Glutamatergic neuron (in vitro differentiated cells): Measurements from ENCODE around the gene CHAF1B. TPM values are rescaled to one million over a fixed set of nuclear protein-coding genes. Genes with fewer than 3 reads are reported as not detected.
A peak's percentile ranks its signal among the peaks of the same experiment; 100 is the strongest.
"Not testable (repeated sequence)": the region's sequence is repeated elsewhere in the genome, so short reads cannot be mapped to it uniquely, and the experiment has no call there.

Experiments
- DNase-seq: peaks from one replicate; pipeline ENCODE4 v3.0.0; 2022
- H3K27ac Mint-ChIP-seq: one replicate; pipeline ENCODE4 v1.8.0; 2020; ENCODE audit warnings: mild to moderate bottlenecking, mixed read lengths, inconsistent platforms; ENCODE audit not compliant: unreplicated experiment
- H3K27me3 Mint-ChIP-seq: one replicate; pipeline ENCODE4 v1.8.0; 2020; ENCODE audit warnings: mild to moderate bottlenecking, moderate library complexity, mixed read lengths, inconsistent platforms; ENCODE audit not compliant: unreplicated experiment
- H3K36me3 Mint-ChIP-seq: one replicate; pipeline ENCODE4 v1.8.0; 2020; ENCODE audit warnings: mild to moderate bottlenecking, mixed read lengths, inconsistent platforms; ENCODE audit not compliant: unreplicated experiment
- H3K4me1 Mint-ChIP-seq: one replicate; pipeline ENCODE4 v1.8.0; 2020; ENCODE audit warnings: mild to moderate bottlenecking, low read depth, mixed read lengths, inconsistent platforms; ENCODE audit not compliant: unreplicated experiment
- H3K4me3 Mint-ChIP-seq: one replicate; pipeline ENCODE4 v1.8.0; 2020; ENCODE audit warnings: mild to moderate bottlenecking, mixed read lengths, inconsistent platforms; ENCODE audit not compliant: unreplicated experiment
- H3K9me3 Mint-ChIP-seq: one replicate; pipeline ENCODE4 v1.8.0; 2020; ENCODE audit warnings: mild to moderate bottlenecking, moderate library complexity, mixed read lengths, inconsistent platforms; ENCODE audit not compliant: unreplicated experiment
- total RNA-seq: library from RNA; stranded (reverse); fragmentation: NEBNext Ultra II Directional; extraction: Animal tissue kit (Norgen Biotek cat#: 25700); gene quantifications from one replicate; pipeline ENCODE4 v1.2.1, GENCODE V29; 2021; ENCODE audit not compliant: unreplicated experiment
- TF ChIP-seq, protein P1 (sequence below): fragments of 200-600 bp; sonication (generic); IDR thresholded peaks from one replicate; pipeline ENCODE4 v1.5.0; 2021; ENCODE audit not compliant: partially characterized antibody, unreplicated experiment

The CHAF1B gene
- total RNA-seq, 1 donor from 2014 or later: 2.0 TPM

GRCh38 chr21:36396971-36397370 lies 11.8 kb downstream of the CHAF1B start:
- Mint-ChIP-seq H3K27me3 (no peaks in the 10 kb centered on the region), H3K36me3 (peaks cover 3% of the 10 kb centered on the region), H3K9me3 (peaks cover 5% of the 10 kb centered on the region), H3K4me1 (peaks cover 7% of the 10 kb centered on the region), H3K27ac (peak overlapping the region; percentile 77), H3K4me3 (no peak overlapping the region)
- TF ChIP-seq, protein P1, sequence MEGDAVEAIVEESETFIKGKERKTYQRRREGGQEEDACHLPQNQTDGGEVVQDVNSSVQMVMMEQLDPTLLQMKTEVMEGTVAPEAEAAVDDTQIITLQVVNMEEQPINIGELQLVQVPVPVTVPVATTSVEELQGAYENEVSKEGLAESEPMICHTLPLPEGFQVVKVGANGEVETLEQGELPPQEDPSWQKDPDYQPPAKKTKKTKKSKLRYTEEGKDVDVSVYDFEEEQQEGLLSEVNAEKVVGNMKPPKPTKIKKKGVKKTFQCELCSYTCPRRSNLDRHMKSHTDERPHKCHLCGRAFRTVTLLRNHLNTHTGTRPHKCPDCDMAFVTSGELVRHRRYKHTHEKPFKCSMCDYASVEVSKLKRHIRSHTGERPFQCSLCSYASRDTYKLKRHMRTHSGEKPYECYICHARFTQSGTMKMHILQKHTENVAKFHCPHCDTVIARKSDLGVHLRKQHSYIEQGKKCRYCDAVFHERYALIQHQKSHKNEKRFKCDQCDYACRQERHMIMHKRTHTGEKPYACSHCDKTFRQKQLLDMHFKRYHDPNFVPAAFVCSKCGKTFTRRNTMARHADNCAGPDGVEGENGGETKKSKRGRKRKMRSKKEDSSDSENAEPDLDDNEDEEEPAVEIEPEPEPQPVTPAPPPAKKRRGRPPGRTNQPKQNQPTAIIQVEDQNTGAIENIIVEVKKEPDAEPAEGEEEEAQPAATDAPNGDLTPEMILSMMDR: no peak
- DNase-seq: peak; percentile 33

GRCh38 chr21:36397606-36398005 lies 12.4 kb downstream of the CHAF1B start:
- Mint-ChIP-seq H3K4me3 (no peak overlapping the region), H3K27me3 (no peaks in the 10 kb centered on the region), H3K36me3 (no peaks in the 10 kb centered on the region), H3K9me3 (peaks cover 2% of the 10 kb centered on the region), H3K4me1 (peaks cover 7% of the 10 kb centered on the region), H3K27ac (no peak overlapping the region)
- TF ChIP-seq, protein P1: no peak
- no peak for DNase-seq

DNA sequence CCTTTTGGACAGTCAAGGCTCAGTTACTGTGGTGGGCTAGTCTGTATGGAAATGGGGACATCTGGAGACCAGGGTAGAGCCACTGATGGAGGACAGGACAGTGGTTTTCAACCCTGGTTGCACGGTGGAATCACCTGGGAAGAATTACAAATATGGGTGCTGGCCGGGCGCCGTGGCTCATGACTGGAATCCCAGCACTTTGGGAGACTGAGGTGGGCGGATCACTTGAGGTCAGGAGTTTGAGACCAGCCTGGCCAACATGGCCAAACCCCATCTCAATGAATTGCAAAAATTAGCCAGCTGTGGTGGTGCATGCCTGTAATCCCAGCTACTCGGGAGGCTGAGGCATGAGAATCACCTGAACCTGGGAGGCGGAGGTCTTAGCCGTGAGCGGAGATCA lies 14.5 kb downstream of the CHAF1B start:
- H3K27ac Mint-ChIP-seq, H3K36me3 Mint-ChIP-seq, H3K9me3 Mint-ChIP-seq, DNase-seq, H3K27me3 Mint-ChIP-seq, H3K4me3 Mint-ChIP-seq, H3K4me1 Mint-ChIP-seq: not testable (repeated sequence)

- Mint-ChIP-seq H3K36me3 (no peaks in the 10 kb centered on the region), H3K9me3 (no peaks in the 10 kb centered on the region), H3K27ac (no peak overlapping the region), H3K27me3 (no peaks in the 10 kb centered on the region), H3K4me1 (peaks cover 7% of the 10 kb centered on the region), H3K4me3 (no peak overlapping the region)
- TF ChIP-seq, protein P1: no peak
- DNase-seq: no peak
Observed at GRCh38 chr21:36400719-36401118, 15.5 kb downstream of the CHAF1B start.

DNA sequence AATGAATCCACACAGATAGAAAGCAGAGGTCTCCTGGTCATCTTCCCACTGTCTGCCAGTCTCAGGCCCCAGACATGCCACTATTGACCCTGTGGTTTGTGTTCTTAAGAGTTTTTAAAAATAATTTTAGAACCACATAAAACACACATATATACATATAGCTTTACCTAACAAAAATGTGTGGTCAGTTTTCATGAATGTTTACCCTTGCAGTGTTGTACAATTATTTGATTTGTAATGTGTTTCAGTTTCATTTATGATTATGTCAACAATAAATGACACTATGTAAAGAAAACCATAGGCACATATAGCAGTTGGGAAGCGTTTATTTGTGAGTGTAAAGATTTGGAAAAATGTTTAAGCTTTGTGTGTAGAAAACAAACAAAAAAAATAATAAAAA lies 17.1 kb downstream of the CHAF1B start:
- H3K4me3 Mint-ChIP-seq: no peak overlapping the region
- no peak overlapping the region for H3K27ac Mint-ChIP-seq
- H3K27me3 Mint-ChIP-seq: no peaks in the 10 kb centered on the region
- TF ChIP-seq, protein P1: no peak
- H3K36me3 Mint-ChIP-seq: no peaks in the 10 kb centered on the region
- H3K9me3 Mint-ChIP-seq: no peaks in the 10 kb centered on the region
- H3K4me1 Mint-ChIP-seq: no peaks in the 10 kb centered on the region
- no peak for DNase-seq

DNA sequence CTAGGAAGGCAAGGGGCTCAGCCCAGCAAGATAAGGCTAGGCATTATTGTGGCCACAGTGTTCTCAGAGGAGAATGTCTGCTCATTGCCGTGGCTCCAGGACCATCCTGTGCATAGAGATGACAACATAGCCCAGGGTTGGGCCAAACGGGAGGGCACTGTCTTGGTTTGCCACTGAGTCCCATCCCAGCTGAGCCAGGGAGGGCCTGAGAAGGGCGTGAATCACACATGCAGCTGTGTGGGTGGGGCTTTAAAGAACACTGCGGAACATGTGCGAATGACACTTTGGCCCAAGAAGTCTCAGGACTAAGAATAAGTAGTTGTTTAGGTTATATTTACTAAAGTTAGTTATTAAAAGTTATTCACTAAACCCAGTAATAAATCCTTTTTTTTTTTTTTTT lies 18.5 kb downstream of the CHAF1B start:
- TF ChIP-seq, protein P1: no peak
- H3K9me3 Mint-ChIP-seq: no peaks in the 10 kb centered on the region
- no peak for DNase-seq
- no peak overlapping the region for H3K27ac Mint-ChIP-seq
- no peaks in the 10 kb centered on the region for H3K27me3 Mint-ChIP-seq
- no peaks in the 10 kb centered on the region for H3K4me1 Mint-ChIP-seq
- no peaks in the 10 kb centered on the region for H3K36me3 Mint-ChIP-seq
- no peak overlapping the region for H3K4me3 Mint-ChIP-seq
